B cell (primary cell): Measurements from ENCODE around the gene TTLL6. TPM values are rescaled to one million over a fixed set of nuclear protein-coding genes. Genes with fewer than 3 reads are reported as not detected.

ENCODE experiments used
- ATAC-seq: fragments of 200-7000 bp; cut with Tn5 transposase; one replicate; pipeline ENCODE4 v1.10.0; 2021; ENCODE audit warnings: low read depth, mild to moderate bottlenecking, moderate number of reproducible peaks, moderate library complexity
- CTCF ChIA-PET: fragments of 350-600 bp; sonication (Branson Sonifier 250); formaldehyde crosslinking; loops from one replicate; lab custom pipeline; 2021; ENCODE audit warnings: antibody characterized with exemption, inconsistent platforms; lab: Charles Lee
- POLR2A ChIA-PET: fragments of 350-600 bp; sonication (Branson Sonifier 250); formaldehyde crosslinking; loops from one replicate; lab custom pipeline; 2021; ENCODE audit warnings: antibody characterized with exemption; lab: Charles Lee
- DNase-seq: peaks from one replicate; pipeline ENCODE4 v3.0.0; 2013
- H2AFZ ChIP-seq: 2 replicates; pipeline ENCODE4 v1.6.1; 2012; ENCODE audit warnings: mild to moderate bottlenecking, low read depth, low read length; ENCODE audit not compliant: insufficient read depth, poor library complexity, severe bottlenecking
- H3K27ac ChIP-seq, 2 donors: 1 replicate in 1 of 2; 2 replicates in 1 of 2; pipeline ENCODE4 v1.5.1; 2012 to 2013; ENCODE audit warnings: low read length in 2 of 2, mild to moderate bottlenecking in 2 of 2, moderate library complexity in 1 of 2
- H3K27me3 ChIP-seq, 4 experiments: fragments of 200-600 bp in 1 of 4; sonication (generic) in 1 of 4; replicated peaks in 1 of 4; 1 replicate in 2 of 4; 2 replicates in 2 of 4; pipeline versions ENCODE4 v1.6.1 to v1.7.0; 2013 to 2016; ENCODE audit warnings: low read length in 3 of 4, mild to moderate bottlenecking in 2 of 4, mixed read lengths in 1 of 4, moderate library complexity in 1 of 4; ENCODE audit not compliant: insufficient read depth in 4 of 4, control insufficient read depth in 3 of 4; ENCODE audit errors: control extremely low read depth in 1 of 4
- H3K36me3 ChIP-seq, 2 experiments: replicated peaks in 1 of 2; 1 replicate in 1 of 2; 2 replicates in 1 of 2; pipeline versions ENCODE4 v1.6.1 to v1.7.1; 2013; ENCODE audit warnings: low read length in 1 of 2; ENCODE audit not compliant: insufficient read depth in 2 of 2, control insufficient read depth in 1 of 2; ENCODE audit errors: control extremely low read depth in 1 of 2, extremely low read depth in 1 of 2
- H3K4me1 ChIP-seq, 2 donors: fragments of 200-600 bp in 1 of 2; sonication (generic) in 1 of 2; 1 replicate in 1 of 2; 2 replicates in 1 of 2; pipeline versions ENCODE4 v1.5.1 to v1.6.1; 2013 to 2017; ENCODE audit warnings: low read length in 2 of 2; ENCODE audit not compliant: control insufficient read depth in 2 of 2, insufficient read depth in 2 of 2
- H3K4me2 ChIP-seq: replicated peaks from 2 replicates; pipeline ENCODE3; 2012; ENCODE audit warnings: mild to moderate bottlenecking, low read depth, low read length; ENCODE audit not compliant: poor library complexity, severe bottlenecking
- H3K4me3 ChIP-seq, 5 experiments: fragments of 200-600 bp in 1 of 5; sonication (generic) in 1 of 5; 1 replicate in 3 of 5; 2 replicates in 2 of 5; pipeline versions ENCODE4 v1.5.1 to v1.7.0; 2011 to 2016; ENCODE audit warnings: low read length in 4 of 5, mild to moderate bottlenecking in 4 of 5, low read depth in 2 of 5, control low read depth in 1 of 5, moderate library complexity in 1 of 5; ENCODE audit not compliant: insufficient read depth in 1 of 5; ENCODE audit errors: control extremely low read depth in 1 of 5, extremely low read depth in 1 of 5
- H3K79me2 ChIP-seq: fragments of 200-600 bp; sonication (generic); one replicate; pipeline ENCODE4 v1.6.0; 2016; ENCODE audit warnings: low read length; ENCODE audit not compliant: control insufficient read depth, insufficient read depth
- H3K9ac ChIP-seq: fragments of 200-600 bp; sonication (generic); 2 replicates; pipeline ENCODE4 v1.6.1; 2017; ENCODE audit warnings: mild to moderate bottlenecking, low read length, moderate library complexity
- H3K9me3 ChIP-seq, 3 donors: one replicate each; pipeline versions ENCODE4 v1.6.1 to v1.7.1; 2013; ENCODE audit warnings: low read length in 2 of 3; ENCODE audit not compliant: control insufficient read depth in 2 of 3, insufficient read depth in 1 of 3; ENCODE audit errors: control extremely low read depth in 1 of 3
- H4K20me1 ChIP-seq: 2 replicates; pipeline ENCODE4 v1.6.0; 2012; ENCODE audit warnings: mild to moderate bottlenecking, low read length; ENCODE audit not compliant: insufficient read depth, control insufficient read depth, poor library complexity, severe bottlenecking
- H3K27ac Mint-ChIP-seq: one replicate; pipeline ENCODE4 v1.8.0; 2021; ENCODE audit warnings: mixed read lengths
- H3K27me3 Mint-ChIP-seq: one replicate; pipeline ENCODE4 v1.8.0; 2021; ENCODE audit warnings: mixed read lengths
- H3K4me1 Mint-ChIP-seq: one replicate; pipeline ENCODE4 v1.8.0; 2021; ENCODE audit warnings: mixed read lengths
- H3K4me3 Mint-ChIP-seq: one replicate; pipeline ENCODE4 v1.8.0; 2021; ENCODE audit warnings: mixed read lengths
- H3K9me3 Mint-ChIP-seq: one replicate; pipeline ENCODE4 v1.8.0; 2022; ENCODE audit warnings: mixed read lengths; ENCODE audit not compliant: insufficient read depth
- CTCF ChIP-seq: fragments of 200-600 bp; IDR thresholded peaks from one replicate; pipeline ENCODE4 v1.8.0; 2022; ENCODE audit warnings: antibody characterized with exemption, mild to moderate bottlenecking
- EZH2 ChIP-seq: IDR thresholded peaks from 2 replicates; pipeline ENCODE4 v1.6.1; 2012; ENCODE audit warnings: borderline replicate concordance, low read depth, mild to moderate bottlenecking, moderate library complexity, low read length; ENCODE audit not compliant: insufficient read depth, poor library complexity, severe bottlenecking
- WGBS: methylation state at CpG from one replicate; pipeline ENCODE4 v1.1.5; 2013; ENCODE audit warnings: missing lambda C conversion rate; ENCODE audit not compliant: insufficient coverage; 5-methylcytosine and 5-hydroxymethylcytosine counted together
- intact Hi-C: fragments of 100-400 bp; cut with micrococcal nuclease; formaldehyde crosslinking; loops from one replicate; pipeline ENCODE4 v1.10.0; 2022
- polyA plus RNA-seq: library from polyadenylated mRNA; depleted of rRNA; stranded (reverse); fragments of >200 nt; gene quantifications from 2 replicates; pipeline ENCODE4 v1.2.3, GENCODE V29; 2012
- total RNA-seq, 2 donors: library from RNA; stranded (reverse); fragments of 120-200 nt in 1 of 2; gene quantifications; 1 replicate in 1 of 2; 2 replicates in 1 of 2; pipeline versions ENCODE4 v1.2.3 to v1.2.4, GENCODE V29; 2013 to 2022

The TTLL6 gene
- total and polyA plus RNA-seq, 2 donors (not counting 1 experiment from before 2014, with no cell fraction given) = not detected

GRCh38 chr17:48722201-48722907 is 94.7 kb downstream of the TTLL6 start, which contains the start of gene PRAC1:
PRAC1 (minus strand) TSS chr17:48722518; CDS start chr17:48722392, 126 bp downstream.
- intact Hi-C loops = loop anchor here (10.0 kb wide), 1 partner anchor 272 kb away; the partner anchor contains the start of gene IGF2BP1
- Histone ChIP-seq H3K79me2 (no peaks in the 10 kb centered on the region), H3K27ac (no peak within 1 kb of the TSS), H3K4me1 (peaks cover 51 to 72% of the 10 kb centered on the region in 2 donors), H3K9me3 (peaks cover 2 to 79% (median 13%) of the 10 kb centered on the region in 3 donors), H3K27me3 (peaks cover 0 to 100% (median 90%) of the 10 kb centered on the region in 4 experiments), H3K36me3 (no peaks in the 10 kb centered on the region), H3K4me2 (peak within 1 kb of the TSS; percentile 54), H3K9ac (no peak within 1 kb of the TSS), H2AFZ (no peak within 1 kb of the TSS), H3K4me3 (peak within 1 kb of the TSS in 1 of 5 experiments; percentile 18), H4K20me1 (no peaks in the 10 kb centered on the region)
- POLR2A ChIA-PET = no interaction called here
- TF ChIP-seq CTCF (no peak), EZH2 (no peak)
- DNase-seq (peak; percentile 38), ATAC-seq (no peak)
- H3K4me3 Mint-ChIP-seq = no peak within 1 kb of the TSS
- H3K27me3 Mint-ChIP-seq = peaks cover 87% of the 10 kb centered on the region
- no peak within 1 kb of the TSS for H3K27ac Mint-ChIP-seq
- H3K9me3 Mint-ChIP-seq = no peaks in the 10 kb centered on the region
- 24% methylated on average over 16 of the region's 21 CpGs for WGBS
- peaks cover 40% of the 10 kb centered on the region for H3K4me1 Mint-ChIP-seq
- CTCF ChIA-PET = interaction anchor here (1.8 to 2.9 kb wide), 3 partner anchors 130 to 157 kb away, joined by 5 to 21 read pairs (median 7); no protein-coding TSS in a partner anchor

- DNase-seq (no peak), ATAC-seq (no peak)
- POLR2A ChIA-PET = no interaction called here
- H3K27ac Mint-ChIP-seq = no peak overlapping the region
- H3K4me2 ChIP-seq = no peak overlapping the region
- H3K4me1 ChIP-seq = peaks cover 47 to 61% of the 10 kb centered on the region in 2 donors
- H3K36me3 ChIP-seq = no peaks in the 10 kb centered on the region
- peaks cover 2 to 76% (median 13%) of the 10 kb centered on the region in 3 donors for H3K9me3 ChIP-seq
- no CpG with 5 or more reads among the region's 1 CpG for WGBS
- H3K4me1 Mint-ChIP-seq = peaks cover 36% of the 10 kb centered on the region
- no peak overlapping the region for H3K4me3 Mint-ChIP-seq
- peaks cover 78% of the 10 kb centered on the region for H3K27me3 Mint-ChIP-seq
- peaks cover 0 to 97% (median 88%) of the 10 kb centered on the region in 4 experiments for H3K27me3 ChIP-seq
- no peak overlapping the region for H3K27ac ChIP-seq
- H3K9ac ChIP-seq = no peak overlapping the region
- intact Hi-C loops = loop anchor here (10.0 kb wide), 1 partner anchor 274 kb away; the partner anchor contains the start of gene IGF2BP1
- H3K9me3 Mint-ChIP-seq = no peaks in the 10 kb centered on the region
- no peak overlapping the region for H2AFZ ChIP-seq
- no peaks in the 10 kb centered on the region for H4K20me1 ChIP-seq
- H3K79me2 ChIP-seq = no peaks in the 10 kb centered on the region
- no peak for TF ChIP-seq CTCF
- TF ChIP-seq EZH2 = no peak
- H3K4me3 ChIP-seq = no peak overlapping the region
- CTCF ChIA-PET = interaction anchor here (1.8 kb wide), 1 partner anchor 158 kb away, joined by 5 read pairs; no protein-coding TSS in a partner anchor
Observed at GRCh38 chr17:48721009-48721402, 96.0 kb downstream of the TTLL6 start.
